Fibroblast of mammary gland (primary cell): ENCODE results near the gene DOCK1.
"Not testable (repeated sequence)": the region's sequence is repeated elsewhere in the genome, so short reads cannot be mapped to it uniquely, and the experiment has no call there.

ENCODE experiments used
- DNase-seq: peaks from one replicate; pipeline ENCODE4 v3.0.0-alpha.2; 2010; ENCODE audit warnings: low read depth
- H3K4me3 ChIP-seq: 2 replicates; pipeline ENCODE4 v1.5.1; 2011; ENCODE audit warnings: low read depth, mild to moderate bottlenecking, low read length, moderate library complexity; ENCODE audit not compliant: control insufficient read depth
- CTCF ChIP-seq: conservative IDR thresholded peaks from 2 replicates; pipeline ENCODE4 v1.5.1; 2011; ENCODE audit warnings: low read depth, low read length, inconsistent platforms; ENCODE audit not compliant: control insufficient read depth, insufficient read depth

The DOCK1 gene

GRCh38 chr10:126876456-126876855 is 28.8 kb upstream of the DOCK1 start:
- no peak for DNase-seq
- no peak for TF ChIP-seq CTCF
- H3K4me3 ChIP-seq: no peak overlapping the region

GRCh38 chr10:126877390-126877789 is 27.8 kb upstream of the DOCK1 start:
- no peak for TF ChIP-seq CTCF
- H3K4me3 ChIP-seq: no peak overlapping the region
- no peak for DNase-seq

- TF ChIP-seq CTCF: no peak
- H3K4me3 ChIP-seq: no peak overlapping the region
- DNase-seq: no peak
Measured at GRCh38 chr10:126878594-126878993, 26.6 kb upstream of the DOCK1 start.

GRCh38 chr10:126880926-126881325 is 24.3 kb upstream of the DOCK1 start:
- no peak for TF ChIP-seq CTCF
- peak; percentile 57 for DNase-seq
- H3K4me3 ChIP-seq: no peak overlapping the region

GRCh38 chr10:126882055-126882454 is 23.2 kb upstream of the DOCK1 start:
- not testable (repeated sequence) for H3K4me3 ChIP-seq, DNase-seq

- not testable (repeated sequence) for DNase-seq, H3K4me3 ChIP-seq
Measured at GRCh38 chr10:126888436-126888835, 16.8 kb upstream of the DOCK1 start.

- DNase-seq: no peak
- no peak for TF ChIP-seq CTCF
- H3K4me3 ChIP-seq: no peak overlapping the region
Measured at GRCh38 chr10:126889421-126889820, 15.8 kb upstream of the DOCK1 start.

GRCh38 chr10:126890797-126891196 is 14.4 kb upstream of the DOCK1 start:
- H3K4me3 ChIP-seq, DNase-seq: not testable (repeated sequence)
